CMK (cell line): Measurements from ENCODE around the gene PTPRD.
"Not testable (repeated sequence)": the region's sequence is repeated elsewhere in the genome, so short reads cannot be mapped to it uniquely, and the experiment has no call there.

Experiments
- DNase-seq: peaks from one replicate; pipeline ENCODE4 v3.0.0-alpha.2; 2010; ENCODE audit warnings: low read depth

PTPRD gene

DNA sequence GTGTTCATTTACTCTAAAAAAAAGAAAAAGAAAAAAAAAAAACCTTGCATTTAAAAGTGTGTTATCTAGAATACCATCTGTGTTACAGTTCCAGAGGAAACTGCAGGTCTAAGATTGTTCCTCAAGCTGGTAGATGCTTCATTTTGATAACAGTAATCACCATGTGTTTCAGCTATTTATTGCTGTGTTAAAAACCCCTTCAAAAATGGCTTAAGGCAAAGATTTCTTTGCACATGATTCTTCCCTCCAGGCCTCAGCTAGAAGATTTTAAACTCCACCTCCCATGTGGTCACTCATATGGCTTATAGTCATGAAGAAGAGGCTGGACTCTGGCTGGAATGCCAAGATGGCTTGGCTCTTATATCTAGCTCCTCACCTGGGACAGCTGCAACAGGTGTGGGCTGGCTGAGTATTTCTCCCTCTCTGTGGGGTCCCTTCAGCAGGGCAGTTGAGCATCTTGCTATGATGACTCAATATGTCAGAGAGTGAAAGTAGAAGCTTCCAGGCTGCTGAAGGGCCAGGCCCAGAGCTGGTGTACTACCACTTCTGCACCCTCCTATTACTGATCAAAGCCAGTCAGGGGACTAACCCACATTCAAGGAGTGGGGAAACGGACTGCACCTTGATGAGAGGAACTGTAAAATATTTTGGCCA is 1892.8 kb downstream of the PTPRD start:
- no peak for DNase-seq

DNA sequence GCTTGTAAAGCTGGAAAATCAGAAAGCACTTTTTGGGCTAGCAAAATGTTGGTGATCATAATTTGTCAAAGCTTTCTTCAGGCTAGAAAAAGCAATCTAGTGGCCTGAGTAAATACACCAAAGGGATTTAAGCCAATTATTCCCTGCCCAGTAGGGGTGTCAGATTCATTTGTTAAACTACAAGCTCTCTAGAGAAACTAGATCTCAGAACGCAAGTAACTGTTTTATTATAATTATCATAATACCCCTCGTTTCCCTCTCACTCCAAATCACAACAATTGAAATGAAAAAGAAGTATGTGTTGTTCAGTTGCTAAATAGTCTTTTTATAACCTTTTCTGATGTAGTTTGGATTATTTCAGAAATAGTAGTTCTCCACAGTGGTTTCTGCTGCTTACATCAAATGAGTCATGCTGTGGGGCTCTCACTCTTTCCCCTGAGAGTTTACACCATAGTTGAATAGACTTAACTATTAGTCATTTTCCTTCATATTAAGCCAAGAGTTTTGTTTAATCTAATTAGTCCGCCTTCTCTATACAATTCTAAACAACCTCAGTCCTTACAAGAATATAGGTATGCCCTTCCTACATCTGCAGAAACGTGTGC is 1894.6 kb downstream of the PTPRD start:
- no peak for DNase-seq

DNA sequence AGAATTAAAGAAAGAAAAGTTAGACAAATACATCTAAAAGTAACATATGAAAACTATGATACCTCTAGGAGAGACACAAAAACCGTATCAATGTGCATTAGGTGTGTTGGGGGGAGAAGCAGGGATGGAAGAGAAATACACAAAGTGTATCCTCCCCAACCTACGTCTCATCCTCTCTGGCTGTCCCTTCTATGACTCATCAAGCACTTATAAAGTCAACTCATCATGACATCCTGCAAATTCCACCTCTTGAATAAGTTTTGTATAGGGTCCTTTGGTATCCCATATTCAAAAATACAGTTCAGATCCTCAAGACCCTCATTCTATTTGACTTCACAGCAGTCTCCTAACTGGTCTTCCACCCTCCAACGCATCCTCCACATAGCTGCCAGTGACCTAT is 1895.7 kb downstream of the PTPRD start:
- no peak for DNase-seq

DNA sequence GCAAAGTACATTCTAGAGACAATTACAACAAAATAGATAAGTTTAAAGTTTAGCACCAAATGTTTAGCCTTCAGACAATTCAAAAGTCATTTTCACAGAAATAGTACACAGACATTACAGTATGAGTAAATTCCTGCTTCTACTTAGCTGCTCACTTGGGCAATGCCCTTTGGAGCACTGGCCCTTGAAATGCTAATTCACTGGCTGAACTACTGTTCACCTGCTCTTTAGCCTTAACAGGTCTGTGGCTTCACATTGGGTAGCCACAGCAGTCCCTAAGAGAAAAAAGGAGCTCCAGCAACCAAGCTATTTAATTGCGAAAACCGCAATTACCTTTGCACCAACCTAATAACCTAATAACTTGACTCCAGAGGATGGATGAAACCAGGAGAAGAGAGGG is 1897.0 kb downstream of the PTPRD start:
- DNase-seq, result no peak

DNA sequence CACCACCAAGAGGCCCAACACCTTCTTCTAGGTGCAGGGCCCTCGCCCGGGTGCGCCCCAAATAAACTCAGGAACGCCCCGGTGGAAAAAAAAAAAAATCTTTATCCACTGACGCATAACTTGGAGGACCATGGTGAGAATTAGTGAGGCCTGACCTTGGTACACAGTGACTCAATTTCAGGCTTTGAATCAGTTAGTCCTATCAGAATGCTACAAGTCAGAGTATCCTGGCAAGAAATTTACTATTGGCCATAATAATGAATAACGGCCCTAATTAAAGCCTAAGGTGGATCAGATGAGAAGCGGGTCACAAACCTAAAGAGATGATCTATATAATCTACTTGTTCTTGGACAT is 1899.0 kb downstream of the PTPRD start:
- DNase-seq, result no peak

DNA sequence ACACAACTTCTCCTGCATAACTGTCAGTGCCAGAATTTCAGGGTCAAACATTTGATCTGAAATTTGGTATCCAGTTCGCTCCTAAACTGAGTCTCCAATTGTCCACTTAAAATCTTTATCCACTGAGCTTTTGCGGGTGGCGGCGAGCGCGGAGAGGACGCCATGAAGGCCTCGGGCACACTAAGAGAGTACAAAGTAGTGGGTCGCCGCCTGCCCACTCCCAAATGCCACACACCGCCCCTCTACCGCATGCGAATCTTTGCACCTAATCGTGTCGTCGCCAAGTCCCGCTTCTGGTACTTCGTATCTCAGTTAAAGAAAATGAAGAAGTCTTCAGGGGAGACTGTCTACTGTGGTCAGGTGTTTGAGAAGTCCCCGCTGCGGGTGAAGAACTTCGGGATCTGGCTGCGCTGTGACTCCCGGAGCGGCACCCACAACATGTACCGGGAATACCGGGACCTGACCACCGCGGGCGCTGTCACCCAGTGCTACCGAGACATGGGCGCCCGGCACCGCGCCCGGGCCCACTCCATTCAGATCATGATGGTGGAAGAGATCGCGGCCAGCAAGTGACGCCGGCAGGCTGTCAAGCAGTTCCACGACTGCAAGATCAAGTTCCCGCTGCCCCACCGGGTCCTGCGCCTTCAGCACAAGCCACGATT is 1899.5 kb downstream of the PTPRD start:
- DNase-seq, result no peak

DNA sequence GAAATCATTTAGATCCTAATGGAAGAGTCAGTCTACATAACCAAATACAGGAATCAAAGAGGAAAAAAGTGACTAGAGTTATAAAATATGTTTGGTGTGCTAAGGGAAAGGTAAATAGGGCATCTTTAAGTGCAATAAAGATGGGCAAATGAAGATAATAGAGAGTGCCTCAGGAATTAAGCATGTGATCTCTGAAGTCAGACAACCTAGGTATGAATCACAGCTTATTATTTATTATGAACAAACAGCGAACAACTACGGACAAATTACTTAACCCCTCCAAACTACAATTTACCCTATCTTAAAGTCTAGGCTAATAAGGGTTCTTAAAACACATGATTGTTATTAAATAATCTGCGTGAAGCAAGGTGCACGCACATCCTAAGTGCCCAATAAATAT is 1903.1 kb downstream of the PTPRD start:
- no peak for DNase-seq

DNA sequence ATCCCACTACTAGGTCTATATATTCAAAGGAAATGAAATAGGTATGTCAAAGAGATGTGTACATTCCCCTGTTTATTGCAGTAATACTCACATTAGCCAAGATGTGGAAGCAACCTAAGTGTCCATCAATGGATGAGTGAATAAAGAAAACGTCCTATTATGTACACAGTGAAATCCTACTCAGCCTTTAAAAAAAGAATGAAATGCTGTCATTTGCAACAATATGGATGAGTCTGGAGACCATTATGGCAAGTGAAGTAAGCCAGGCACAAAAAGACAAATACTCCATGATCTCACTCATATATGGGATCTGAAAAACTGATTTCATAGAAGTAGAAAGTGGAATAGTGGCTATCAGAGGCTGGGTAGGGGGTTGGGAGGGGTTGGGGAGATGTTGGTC is 1904.1 kb downstream of the PTPRD start:
- no peak for DNase-seq

DNA sequence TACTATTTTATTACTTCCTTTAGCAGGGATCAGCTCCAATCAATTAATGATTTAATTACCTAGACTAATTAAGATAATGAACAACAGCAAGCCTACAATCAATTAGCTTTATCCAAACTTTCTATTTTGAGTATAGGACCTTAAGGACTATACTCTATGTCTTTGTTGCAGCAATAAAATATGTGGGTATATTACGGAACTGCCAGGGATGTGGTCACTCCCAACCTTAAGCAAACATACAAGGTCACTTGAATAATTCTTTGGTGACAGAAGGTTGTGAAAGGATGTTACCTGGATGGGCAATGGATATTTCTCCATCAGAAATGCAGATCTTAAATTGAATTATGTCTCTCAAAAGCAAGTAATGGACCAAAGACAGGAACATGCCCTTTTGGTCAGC is 1905.8 kb downstream of the PTPRD start:
- no peak for DNase-seq

DNA sequence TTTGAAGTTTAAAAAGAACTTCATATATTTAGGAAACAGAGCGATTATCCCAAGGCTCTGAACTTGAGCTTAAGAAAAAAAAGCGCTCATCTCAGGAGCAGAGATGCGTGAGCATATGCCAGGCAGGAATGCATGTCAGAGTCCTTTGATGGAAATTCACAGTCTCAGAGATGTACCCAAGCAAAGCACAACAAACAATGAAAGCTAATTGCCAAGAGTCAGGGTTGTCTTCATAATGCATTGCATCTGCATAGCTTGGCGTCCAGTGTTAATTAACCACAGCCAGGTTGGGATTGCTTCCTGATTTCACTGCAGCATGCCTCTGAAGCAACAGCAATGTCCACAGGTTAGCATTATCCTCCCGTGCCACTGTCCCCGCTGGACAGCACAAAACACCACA is 1906.3 kb downstream of the PTPRD start:
- no peak for DNase-seq

DNA sequence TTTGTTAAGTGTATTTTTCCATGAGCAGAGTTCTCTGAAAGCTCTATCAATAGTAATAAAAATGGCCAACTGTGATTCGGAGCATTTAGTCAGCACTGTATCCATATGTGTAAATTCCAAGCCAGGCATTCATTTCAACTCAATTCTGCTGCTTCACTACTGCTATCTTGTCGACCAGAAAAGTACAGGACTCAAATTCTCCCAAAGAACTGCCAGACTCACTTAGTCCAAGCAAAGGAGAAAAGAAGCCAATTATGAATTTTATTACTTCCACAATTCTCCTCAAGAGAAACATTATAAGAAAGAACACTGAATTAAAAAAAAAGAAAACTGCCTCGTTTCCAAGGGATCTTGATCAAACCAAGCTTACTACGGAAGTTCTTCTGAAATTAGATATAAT is 1906.9 kb downstream of the PTPRD start:
- DNase-seq, result no peak

DNA sequence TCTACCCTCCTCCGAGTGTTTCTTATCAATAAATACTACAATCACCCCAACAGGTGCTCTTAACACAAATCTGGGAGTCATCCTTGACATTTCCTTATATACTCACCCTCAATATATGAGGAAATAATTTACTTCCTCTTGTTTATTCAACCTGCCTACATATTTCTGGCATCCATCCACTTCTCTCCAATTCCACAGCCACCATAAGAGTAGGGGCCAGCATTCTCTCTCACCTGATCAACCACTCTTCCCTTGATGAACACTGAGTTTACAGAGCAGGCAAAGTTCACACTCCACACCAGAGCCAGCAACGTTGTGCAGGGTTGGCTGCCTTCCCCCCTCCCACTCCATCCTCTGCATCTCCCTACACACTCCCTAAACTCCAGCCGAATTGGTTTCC is 1908.9 kb downstream of the PTPRD start:
- DNase-seq, result no peak

DNA sequence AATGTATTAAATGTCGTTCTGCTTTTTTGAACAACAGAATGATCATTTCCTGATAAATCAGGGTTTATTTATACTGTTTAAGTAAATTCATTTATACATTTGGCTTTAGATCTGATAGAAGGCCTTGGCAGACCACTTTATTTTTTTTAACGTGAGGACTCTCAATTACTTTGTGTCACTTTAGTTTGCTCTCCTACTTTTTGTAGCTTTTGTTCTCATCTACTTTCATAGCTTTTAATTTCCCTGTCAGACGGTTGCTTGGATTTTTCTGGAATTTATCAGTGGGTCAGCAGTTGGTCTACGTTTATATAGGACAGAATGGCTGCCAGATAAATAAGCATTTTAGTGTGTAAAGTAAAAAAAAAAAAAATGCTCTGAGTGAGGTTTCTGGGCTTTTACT is 1910.9 kb downstream of the PTPRD start:
- no peak for DNase-seq

DNA sequence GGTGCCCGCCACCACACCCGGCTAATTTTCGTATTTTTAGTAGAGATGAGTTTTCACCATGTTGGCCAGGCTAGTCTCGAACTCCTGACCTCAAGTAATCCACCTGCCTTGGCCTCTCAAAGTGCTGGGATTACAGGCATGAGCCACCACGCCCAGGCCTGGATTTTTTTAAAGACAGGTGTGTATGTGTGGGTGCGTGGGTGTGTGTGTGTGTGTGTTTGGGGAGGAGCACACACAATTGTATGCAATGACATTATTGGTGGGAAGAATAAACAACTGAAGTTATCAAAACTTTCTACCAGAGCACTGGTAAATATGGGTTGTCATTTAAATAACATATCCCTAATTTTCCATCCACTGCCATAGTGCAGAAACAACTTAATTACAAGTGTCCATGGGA is 1915.2 kb downstream of the PTPRD start:
- DNase-seq, result not testable (repeated sequence)

DNA sequence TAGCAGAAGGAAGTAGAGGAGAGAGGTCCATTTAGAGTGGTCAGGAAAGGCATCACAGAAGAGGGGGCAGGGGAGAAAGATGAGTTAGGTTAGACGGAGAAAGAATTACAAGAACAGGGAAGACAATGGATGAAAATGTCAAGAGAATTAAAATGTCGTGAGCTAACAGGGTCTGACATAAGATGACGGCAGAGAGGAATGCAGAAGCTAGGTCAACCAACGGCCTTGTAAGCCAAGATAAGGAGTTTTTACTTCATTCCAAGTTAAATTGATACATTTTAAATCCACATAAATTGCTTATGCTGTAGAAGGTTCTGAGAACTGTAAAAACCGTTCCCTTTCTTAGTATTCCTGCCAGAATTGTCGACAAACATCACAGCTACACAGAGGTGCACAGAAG is 1916.3 kb downstream of the PTPRD start:
- DNase-seq, result no peak

DNA sequence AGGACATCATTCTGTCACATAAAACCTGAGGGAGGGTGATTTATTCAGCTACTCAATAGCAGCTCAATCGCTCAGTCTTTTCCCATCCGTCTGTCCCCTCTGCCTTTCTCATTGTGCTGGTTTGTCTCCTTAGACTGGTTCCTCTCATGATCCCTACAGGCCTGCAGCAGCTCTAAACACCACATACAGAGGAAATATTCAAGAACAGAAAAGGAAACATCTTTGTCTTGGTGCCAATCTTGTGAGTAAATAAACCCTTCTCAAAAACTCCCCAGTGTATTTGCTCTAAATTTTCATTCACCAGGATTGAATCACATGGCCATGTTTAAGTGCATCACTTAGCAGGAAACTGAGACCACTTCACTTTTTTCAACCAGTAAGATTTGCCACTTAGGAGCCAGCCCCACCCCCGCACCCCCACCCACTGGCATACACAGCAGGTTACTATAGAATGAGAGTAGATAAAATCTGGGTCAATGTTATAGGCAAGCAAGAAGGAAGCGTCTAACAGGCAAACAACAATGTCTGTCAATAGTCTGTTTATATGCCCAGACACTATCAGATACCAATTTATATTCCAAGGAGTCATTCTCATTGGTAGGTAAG is 1917.7 kb downstream of the PTPRD start:
- no peak for DNase-seq

DNA sequence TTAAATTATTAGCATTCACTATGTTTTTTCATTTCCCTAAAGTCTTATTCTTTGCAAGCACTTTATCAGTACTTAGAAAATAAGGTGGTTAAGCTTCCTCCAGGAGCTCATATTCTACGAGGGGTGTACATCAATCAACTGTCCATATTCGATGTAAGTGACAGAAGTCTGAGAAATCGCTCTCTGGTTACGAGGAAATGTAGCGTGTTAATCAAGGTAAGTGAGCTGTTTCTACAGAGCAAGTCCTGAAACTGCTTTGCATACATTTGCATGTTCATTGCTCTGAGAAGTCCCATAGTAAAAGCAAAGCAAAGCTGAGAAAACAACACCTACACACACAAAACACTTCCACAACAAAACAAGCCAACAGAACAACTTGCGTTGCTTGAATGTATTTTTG is 1919.3 kb downstream of the PTPRD start:
- DNase-seq, result no peak

DNA sequence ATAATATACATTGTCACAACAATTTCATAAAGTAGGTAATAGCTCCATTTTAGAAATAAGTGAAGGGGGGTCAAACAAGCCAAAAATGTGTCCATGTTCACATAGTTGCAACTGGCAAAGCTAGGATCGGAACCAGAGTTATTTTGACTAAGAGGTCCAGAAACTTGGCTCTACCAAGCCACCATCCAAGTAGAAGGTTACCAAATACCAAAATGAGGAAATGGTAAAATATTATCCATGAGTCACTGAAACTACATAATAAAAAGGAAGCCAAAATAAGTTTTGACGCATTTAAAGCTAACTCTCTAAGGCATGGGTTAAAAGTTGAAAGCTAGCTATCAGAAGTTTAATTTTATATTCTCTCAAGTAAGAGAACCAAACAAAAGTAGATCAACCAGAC is 1926.3 kb downstream of the PTPRD start:
- no peak for DNase-seq

DNA sequence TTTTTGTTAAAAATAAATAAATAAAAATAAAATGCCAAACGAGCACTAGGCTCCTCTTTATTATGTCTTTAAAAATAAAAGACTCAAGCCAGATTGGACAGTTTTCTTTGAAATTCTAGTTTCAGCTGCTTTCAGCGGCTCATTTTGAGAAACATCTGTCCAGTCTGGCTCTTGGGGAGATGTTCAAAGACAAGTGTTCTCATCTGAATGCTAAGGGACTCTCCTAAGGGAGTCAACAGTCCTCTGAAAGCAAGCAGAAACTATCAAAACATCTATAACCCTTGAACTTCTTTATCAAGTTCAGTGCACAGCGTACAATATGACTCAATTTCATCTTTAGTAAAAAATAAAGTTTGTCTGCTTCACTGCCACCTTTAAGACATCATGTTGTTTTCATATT is 1927.0 kb downstream of the PTPRD start:
- no peak for DNase-seq

DNA sequence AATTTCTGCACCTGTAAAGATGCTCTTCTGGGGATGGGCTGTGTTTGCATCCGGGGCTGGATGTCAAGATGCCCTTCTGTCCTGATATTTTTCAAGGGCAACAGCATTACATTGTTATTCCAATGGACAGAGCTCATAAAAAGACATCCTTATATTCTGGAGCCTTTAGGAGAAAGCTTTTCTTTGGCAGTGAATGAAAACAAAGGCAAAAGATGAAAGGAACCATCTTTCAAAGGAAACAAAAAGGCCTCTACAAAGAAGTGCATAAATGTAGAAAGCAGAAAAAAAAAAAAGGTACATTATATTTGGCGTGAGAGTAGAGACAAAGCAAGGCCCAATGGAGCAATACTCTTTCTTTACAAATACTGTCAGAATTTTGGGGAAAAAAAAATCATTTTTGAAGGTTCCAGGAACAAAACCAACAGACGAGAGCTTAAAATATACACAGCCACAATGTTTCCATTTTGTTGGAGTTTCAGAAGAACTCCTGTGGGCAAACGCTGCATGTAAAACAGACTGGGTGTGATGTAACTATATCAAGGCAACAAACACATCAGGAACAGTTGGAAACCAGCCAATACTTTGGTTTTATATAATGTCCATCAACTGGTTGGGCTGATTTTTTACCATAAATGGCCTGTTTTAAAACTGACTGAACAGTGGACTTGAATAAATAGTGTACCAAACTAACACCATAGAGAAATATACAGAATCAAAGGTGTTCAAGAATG is 1927.7 kb downstream of the PTPRD start:
- DNase-seq, result no peak

DNA sequence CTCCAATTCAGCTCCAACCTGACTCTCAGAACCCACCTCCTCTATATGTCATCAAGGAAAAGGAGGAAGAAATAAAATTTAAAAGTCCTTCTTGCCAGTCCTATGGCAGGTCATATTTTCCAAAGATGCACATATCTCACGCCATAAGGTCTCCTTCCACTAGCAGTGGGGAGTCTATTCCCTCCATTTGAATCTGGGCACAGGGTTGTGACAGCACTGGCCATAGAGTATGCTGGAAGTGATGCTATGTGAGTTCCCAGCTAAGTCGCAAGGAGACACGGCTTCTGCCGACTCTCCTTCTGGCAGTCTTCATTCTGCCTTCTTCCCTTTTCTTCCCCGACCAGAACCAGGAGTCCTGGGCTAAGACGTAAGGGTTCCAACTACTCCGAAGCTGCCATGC is 1929.3 kb downstream of the PTPRD start:
- no peak for DNase-seq

DNA sequence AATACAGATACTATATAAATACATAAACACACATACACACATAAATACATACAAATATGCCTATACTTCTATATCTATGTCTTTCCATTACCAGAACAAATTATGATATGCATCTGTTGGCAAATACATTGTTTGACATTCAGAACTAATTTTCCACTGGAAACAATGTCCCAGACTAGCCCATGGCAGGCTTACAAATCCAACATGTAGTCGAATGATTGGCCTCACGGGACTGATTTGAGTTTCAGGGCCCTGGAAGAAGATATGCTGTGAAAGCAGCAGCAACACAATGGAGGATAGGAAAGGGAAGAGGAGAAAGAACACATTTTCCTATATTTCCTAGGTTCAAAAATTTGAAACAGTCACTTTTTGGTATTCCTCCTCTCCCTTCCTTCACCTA is 1932.1 kb downstream of the PTPRD start:
- no peak for DNase-seq

DNA sequence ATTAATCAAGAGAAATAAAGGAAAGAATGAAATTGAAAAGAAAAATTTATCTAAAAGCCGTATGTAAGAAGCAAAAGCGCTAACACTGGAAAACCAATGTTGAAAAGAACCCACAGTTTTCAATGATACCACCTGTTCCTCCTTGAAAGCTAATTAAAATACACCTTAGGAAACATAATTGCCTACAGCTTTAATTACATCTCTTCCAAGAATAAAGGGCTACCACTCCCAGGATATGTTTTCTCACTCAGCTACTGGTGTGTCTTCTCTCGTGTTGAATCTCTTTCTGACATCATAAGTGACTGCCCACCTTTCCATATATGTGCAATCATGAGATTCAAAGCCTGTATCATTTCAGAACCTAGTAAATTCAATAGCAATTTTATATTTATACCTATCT is 1932.6 kb downstream of the PTPRD start:
- DNase-seq, result no peak
